SH-SY5Y (cell line): ENCODE results near the gene CDH4.

Experiments
- GATA2 ChIP-seq: IDR thresholded peaks from 2 replicates; pipeline ENCODE4 v1.6.1; 2011; ENCODE audit warnings: mild to moderate bottlenecking, low read depth, low read length
- GATA3 ChIP-seq: IDR thresholded peaks from 2 replicates; pipeline ENCODE4 v1.6.1; 2011; ENCODE audit warnings: low read depth, mild to moderate bottlenecking, low read length, moderate library complexity

DNA sequence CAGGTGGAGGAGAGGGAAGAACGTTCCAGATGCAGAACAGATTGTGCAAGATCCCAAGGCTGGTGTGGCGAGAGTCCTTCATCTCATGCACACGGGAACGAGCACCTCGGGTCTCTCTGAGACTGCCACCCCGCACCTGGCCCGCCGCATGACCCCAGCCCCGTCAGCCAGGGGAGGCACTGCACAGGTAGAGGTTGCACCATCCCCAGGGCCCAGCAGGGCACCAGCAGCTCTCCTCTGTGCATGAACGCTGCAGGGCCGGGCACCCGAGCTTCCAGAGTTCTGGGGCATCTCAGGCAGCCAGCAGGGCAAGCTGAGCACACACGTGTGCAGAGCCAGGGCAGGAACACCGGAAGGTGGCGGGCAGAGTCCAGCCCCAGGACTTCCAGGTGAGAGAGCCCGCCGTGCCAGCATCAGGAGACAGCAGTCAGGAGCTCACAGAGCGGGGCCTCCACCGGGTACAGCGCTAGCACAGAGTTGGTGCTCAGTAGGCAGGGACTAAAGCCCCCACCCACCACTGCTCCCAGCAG, 620.4 kb downstream of the CDH4 start:
- no peak for TF ChIP-seq GATA2
- no peak for TF ChIP-seq GATA3
